Kidney epithelial cell (primary cell): ENCODE data around the gene CHRNA4. TPM values are rescaled to one million over a fixed set of nuclear protein-coding genes. Genes with fewer than 3 reads are reported as not detected.

Experiments
- DNase-seq: peaks from one replicate; pipeline ENCODE4 v3.0.0-alpha.2; 2010; ENCODE audit warnings: low read depth
- H3K27me3 ChIP-seq: 2 replicates; pipeline ENCODE4 v1.6.0; 2011; ENCODE audit warnings: low read length; ENCODE audit not compliant: control insufficient read depth, insufficient read depth
- H3K36me3 ChIP-seq: 2 replicates; pipeline ENCODE4 v1.5.1; 2011; ENCODE audit warnings: low read length; ENCODE audit not compliant: control insufficient read depth, insufficient read depth
- H3K4me3 ChIP-seq: 2 replicates; pipeline ENCODE4 v1.5.1; 2011; ENCODE audit warnings: low read depth, mild to moderate bottlenecking, control low read depth, low read length
- CTCF ChIP-seq: IDR thresholded peaks from 2 replicates; pipeline ENCODE4 v1.5.1; 2011; ENCODE audit warnings: mild to moderate bottlenecking, moderate library complexity, low read length, control low read depth, inconsistent platforms; ENCODE audit not compliant: insufficient read depth, poor library complexity, severe bottlenecking
- total RNA-seq: library from RNA; depleted of rRNA; stranded (reverse); fragments of >200 nt; gene quantifications from 2 replicates; pipeline ENCODE4 v1.2.3, GENCODE V29; 2015

The CHRNA4 gene
- total RNA-seq, 1 donor from 2014 or later, result not detected

- no peak for DNase-seq
- Histone ChIP-seq H3K4me3 (no peak overlapping the region), H3K36me3 (no peaks in the 10 kb centered on the region), H3K27me3 (peaks cover 11% of the 10 kb centered on the region)
- TF ChIP-seq CTCF, result no peak
These were observed 26.8 kb downstream of the CHRNA4 start for GRCh38 chr20:63334356-63334755.

GRCh38 chr20:63333241-63333836, 27.8 kb downstream of the CHRNA4 start:
- DNase-seq, result no peak
- Histone ChIP-seq H3K4me3 (no peak overlapping the region), H3K36me3 (no peaks in the 10 kb centered on the region), H3K27me3 (peaks cover 11% of the 10 kb centered on the region)
- no peak for TF ChIP-seq CTCF

GRCh38 chr20:63332488-63333240, 28.5 kb downstream of the CHRNA4 start:
- DNase-seq, result no peak
- Histone ChIP-seq H3K4me3 (no peak overlapping the region), H3K36me3 (no peaks in the 10 kb centered on the region), H3K27me3 (peaks cover 12% of the 10 kb centered on the region)
- TF ChIP-seq CTCF, result no peak

GRCh38 chr20:63331741-63332400, 29.3 kb downstream of the CHRNA4 start:
- H3K27me3 ChIP-seq, result peaks cover 12% of the 10 kb centered on the region
- H3K4me3 ChIP-seq, result no peak overlapping the region
- no peak for DNase-seq
- no peaks in the 10 kb centered on the region for H3K36me3 ChIP-seq
- no peak for TF ChIP-seq CTCF

GRCh38 chr20:63330940-63331339, 30.2 kb downstream of the CHRNA4 start:
- TF ChIP-seq CTCF, result no peak
- no peak for DNase-seq
- H3K36me3 ChIP-seq, result no peaks in the 10 kb centered on the region
- no peak overlapping the region for H3K4me3 ChIP-seq
- H3K27me3 ChIP-seq, result peaks cover 7% of the 10 kb centered on the region
